Activated naive CD4-positive, alpha-beta T cell treated with anti-CD3 and anti-CD28 coated beads, Interleukin-2, amount 50 U/mL, for 72 hours (primary cell): Measurements from ENCODE around the gene ADGRG4. TPM values are rescaled to one million over a fixed set of nuclear protein-coding genes. Genes with fewer than 3 reads are reported as not detected.

Experiments used
- ATAC-seq, 2 donors: fragments of 150-1000 bp; cut with Tn5 transposase; 2 replicates each; pipeline ENCODE4 v1.10.0; 2021; ENCODE audit warnings: mild to moderate bottlenecking in 2 of 2, moderate library complexity in 2 of 2
- DNase-seq, 2 donors: peaks; one replicate each; pipeline ENCODE4 v3.0.0; 2021 to 2022; ENCODE audit warnings: low spot score in 2 of 2
- H3K27ac Mint-ChIP-seq, 2 donors: one replicate each; pipeline ENCODE4 v1.8.0; 2022; ENCODE audit warnings: mild to moderate bottlenecking in 2 of 2, mixed read lengths in 2 of 2
- H3K36me3 Mint-ChIP-seq, 2 donors: one replicate each; pipeline ENCODE4 v1.8.0; 2022; ENCODE audit warnings: mixed read lengths in 2 of 2
- H3K9me3 Mint-ChIP-seq, 2 donors: one replicate each; pipeline ENCODE4 v1.8.0; 2022; ENCODE audit warnings: mixed read lengths in 2 of 2
- total RNA-seq, 2 donors: library from RNA; stranded (reverse); gene quantifications; one replicate each; pipeline ENCODE4 v1.2.3, GENCODE V29; 2022

ADGRG4 gene
- total RNA-seq, 2 donors from 2014 or later: not detected

- Mint-ChIP-seq H3K36me3 (no peaks in the 10 kb centered on the region), H3K27ac (no peak overlapping the region), H3K9me3 (peaks cover 4% of the 10 kb centered on the region in 2 donors)
- DNase-seq: no peak
- ATAC-seq: no peak
These were observed 43.6 kb downstream of the ADGRG4 start for GRCh38 chrX:136344320-136344719.

GRCh38 chrX:136346506-136346905 is 45.7 kb downstream of the ADGRG4 start:
- ATAC-seq (no peak), DNase-seq (no peak)
- H3K27ac Mint-ChIP-seq: no peak overlapping the region
- H3K36me3 Mint-ChIP-seq: no peaks in the 10 kb centered on the region
- H3K9me3 Mint-ChIP-seq: peaks cover 4% of the 10 kb centered on the region in 2 donors

- H3K27ac Mint-ChIP-seq: no peak overlapping the region
- DNase-seq (no peak), ATAC-seq (no peak)
- no peaks in the 10 kb centered on the region for H3K36me3 Mint-ChIP-seq
- peaks cover 4% of the 10 kb centered on the region in 2 donors for H3K9me3 Mint-ChIP-seq
These were observed 46.9 kb downstream of the ADGRG4 start for GRCh38 chrX:136347706-136348105.

GRCh38 chrX:136353526-136354093 is 52.8 kb downstream of the ADGRG4 start:
- no peaks in the 10 kb centered on the region for H3K36me3 Mint-ChIP-seq
- no peak overlapping the region for H3K27ac Mint-ChIP-seq
- ATAC-seq: no peak
- H3K9me3 Mint-ChIP-seq: no peaks in the 10 kb centered on the region
- DNase-seq: no peak

- Mint-ChIP-seq H3K27ac (no peak overlapping the region), H3K36me3 (no peaks in the 10 kb centered on the region), H3K9me3 (no peaks in the 10 kb centered on the region)
- DNase-seq (no peak), ATAC-seq (no peak)
These were observed 53.4 kb downstream of the ADGRG4 start for GRCh38 chrX:136354201-136354600.

GRCh38 chrX:136369377-136369776 is 68.6 kb downstream of the ADGRG4 start:
- Mint-ChIP-seq H3K36me3 (no peaks in the 10 kb centered on the region), H3K27ac (no peak overlapping the region), H3K9me3 (no peaks in the 10 kb centered on the region)
- no peak for ATAC-seq
- DNase-seq: no peak

GRCh38 chrX:136376713-136377112 is 76.0 kb downstream of the ADGRG4 start:
- H3K9me3 Mint-ChIP-seq: peaks cover 0 to 5% of the 10 kb centered on the region in 2 donors
- no peak for DNase-seq
- no peak overlapping the region for H3K27ac Mint-ChIP-seq
- no peaks in the 10 kb centered on the region for H3K36me3 Mint-ChIP-seq
- ATAC-seq: peak in 1 of 2 donors; percentile 94

- Mint-ChIP-seq H3K36me3 (no peaks in the 10 kb centered on the region), H3K9me3 (peaks cover 0 to 5% of the 10 kb centered on the region in 2 donors), H3K27ac (peak overlapping the region in 1 of 2 donors; percentile 81)
- ATAC-seq (peak in 1 of 2 donors; percentile 75), DNase-seq (no peak)
These were observed 79.4 kb downstream of the ADGRG4 start for GRCh38 chrX:136380010-136380769.

- Mint-ChIP-seq H3K27ac (no peak overlapping the region), H3K9me3 (no peaks in the 10 kb centered on the region), H3K36me3 (no peaks in the 10 kb centered on the region)
- no peak for DNase-seq
- ATAC-seq: no peak
These were observed 85.4 kb downstream of the ADGRG4 start for GRCh38 chrX:136386173-136386572.

GRCh38 chrX:136386826-136387225 is 86.1 kb downstream of the ADGRG4 start:
- Mint-ChIP-seq H3K27ac (no peak overlapping the region), H3K36me3 (no peaks in the 10 kb centered on the region), H3K9me3 (no peaks in the 10 kb centered on the region)
- ATAC-seq (no peak), DNase-seq (no peak)

- H3K36me3 Mint-ChIP-seq: no peaks in the 10 kb centered on the region
- no peaks in the 10 kb centered on the region for H3K9me3 Mint-ChIP-seq
- no peak for DNase-seq
- no peak overlapping the region for H3K27ac Mint-ChIP-seq
- no peak for ATAC-seq
These were observed 87.3 kb downstream of the ADGRG4 start for GRCh38 chrX:136387951-136388502.

- ATAC-seq (no peak), DNase-seq (no peak)
- H3K36me3 Mint-ChIP-seq: no peaks in the 10 kb centered on the region
- no peak overlapping the region for H3K27ac Mint-ChIP-seq
- H3K9me3 Mint-ChIP-seq: no peaks in the 10 kb centered on the region
These were observed 90.2 kb downstream of the ADGRG4 start for GRCh38 chrX:136390921-136391320.

- no peaks in the 10 kb centered on the region for H3K9me3 Mint-ChIP-seq
These were observed 94.5 kb downstream of the ADGRG4 start for GRCh38 chrX:136395271-136395670.

GRCh38 chrX:136397001-136397400 is 96.2 kb downstream of the ADGRG4 start:
- no peak overlapping the region for H3K27ac Mint-ChIP-seq
- DNase-seq: no peak
- H3K36me3 Mint-ChIP-seq: no peaks in the 10 kb centered on the region
- no peak for ATAC-seq
- H3K9me3 Mint-ChIP-seq: no peaks in the 10 kb centered on the region

More at GRCh38 chrX:136395271-136395670, 94.5 kb downstream of the ADGRG4 start:
- ATAC-seq (no peak), DNase-seq (no peak)
- Mint-ChIP-seq H3K36me3 (no peaks in the 10 kb centered on the region), H3K27ac (no peak overlapping the region)

GRCh38 chrX:136405126-136405525 is 104.4 kb downstream of the ADGRG4 start:
- DNase-seq (no peak), ATAC-seq (no peak)

GRCh38 chrX:136417806-136418205 is 117.0 kb downstream of the ADGRG4 start:
- Mint-ChIP-seq H3K9me3 (peaks cover 3 to 10% of the 10 kb centered on the region in 2 donors), H3K36me3 (no peaks in the 10 kb centered on the region), H3K27ac (no peak overlapping the region)
- DNase-seq: no peak
- ATAC-seq: no peak

More at GRCh38 chrX:136405126-136405525, 104.4 kb downstream of the ADGRG4 start:
- Mint-ChIP-seq H3K36me3 (no peaks in the 10 kb centered on the region), H3K9me3 (no peaks in the 10 kb centered on the region), H3K27ac (no peak overlapping the region)

- H3K36me3 Mint-ChIP-seq: no peaks in the 10 kb centered on the region
- peaks cover 3 to 10% of the 10 kb centered on the region in 2 donors for H3K9me3 Mint-ChIP-seq
- DNase-seq (no peak), ATAC-seq (no peak)
- H3K27ac Mint-ChIP-seq: no peak overlapping the region
These were observed 120.6 kb downstream of the ADGRG4 start for GRCh38 chrX:136421338-136421737.

GRCh38 chrX:136423724-136424123 is 123.0 kb downstream of the ADGRG4 start:
- no peak for ATAC-seq
- Mint-ChIP-seq H3K9me3 (peaks cover 3 to 10% of the 10 kb centered on the region in 2 donors), H3K27ac (no peak overlapping the region), H3K36me3 (no peaks in the 10 kb centered on the region)
- DNase-seq: no peak
